ENCODE data around the gene ZDHHC7.
A peak's percentile ranks its signal among the peaks of the same experiment; 100 is the strongest.

ZDHHC7 gene

GRCh38 chr16:84955427-84955826 is 55.9 kb downstream of the ZDHHC7 start:
- Histone ChIP-seq H2AFZ (ENCODE audit: low read length) (no peak overlapping the region), H4K20me1 (ENCODE audit: insufficient read depth, low read length) (no peaks in the 10 kb centered on the region), H3K36me3 (ENCODE audit: insufficient read depth, low read length) (no peaks in the 10 kb centered on the region), H3K9ac (ENCODE audit: low read length) (no peak overlapping the region), H3K79me2 (ENCODE audit: insufficient read depth, low read length) (no peaks in the 10 kb centered on the region), H3F3A (ENCODE audit: insufficient read depth, low read length) (no peaks in the 10 kb centered on the region), H3K9me2 (ENCODE audit: low read depth, low read length) (no peaks in the 10 kb centered on the region), H3K4me1 (ENCODE audit: insufficient read depth, low read length, severe bottlenecking) (no peaks in the 10 kb centered on the region), H3K9me3 (ENCODE audit: low read length) (no peaks in the 10 kb centered on the region), H3K27me3 (ENCODE audit: insufficient read depth, low read length) (peaks cover 3% of the 10 kb centered on the region; the same call in 1 of the 2 replicates), H3K27ac (ENCODE audit: low read depth, low read length, poor library complexity, severe bottlenecking) (no peak overlapping the region), H3K4me3 (ENCODE audit: low read depth, low read length, poor library complexity, severe bottlenecking) (no peak overlapping the region), H3K4me2 (ENCODE audit: low read length) (no peak overlapping the region)
- TF ChIP-seq EZH2 (IDR thresholded peaks at IDR 0.05; ENCODE audit: borderline replicate concordance, low read length) (no peak), CTCF (IDR thresholded peaks at IDR 0.05; ENCODE audit: low read length) (no peak)

- Histone ChIP-seq H3K4me3 (ENCODE audit: low read depth, low read length, poor library complexity, severe bottlenecking) (no peak overlapping the region), H3K36me3 (ENCODE audit: insufficient read depth, low read length) (no peaks in the 10 kb centered on the region), H2AFZ (ENCODE audit: low read length) (no peak overlapping the region), H3K79me2 (ENCODE audit: insufficient read depth, low read length) (no peaks in the 10 kb centered on the region), H3F3A (ENCODE audit: insufficient read depth, low read length) (no peaks in the 10 kb centered on the region), H3K4me1 (ENCODE audit: insufficient read depth, low read length, severe bottlenecking) (no peaks in the 10 kb centered on the region), H3K27me3 (ENCODE audit: insufficient read depth, low read length) (peaks cover 12% of the 10 kb centered on the region; the same call in 1 of the 2 replicates), H3K9me3 (ENCODE audit: low read length) (no peaks in the 10 kb centered on the region), H3K27ac (ENCODE audit: low read depth, low read length, poor library complexity, severe bottlenecking) (no peak overlapping the region), H4K20me1 (ENCODE audit: insufficient read depth, low read length) (no peaks in the 10 kb centered on the region), H3K9ac (ENCODE audit: low read length) (no peak overlapping the region), H3K9me2 (ENCODE audit: low read depth, low read length) (no peaks in the 10 kb centered on the region), H3K4me2 (ENCODE audit: low read length) (no peak overlapping the region)
- TF ChIP-seq EZH2 (IDR thresholded peaks at IDR 0.05; ENCODE audit: borderline replicate concordance, low read length): no peak
- no peak for TF ChIP-seq CTCF (IDR thresholded peaks at IDR 0.05; ENCODE audit: low read length)
Measured at GRCh38 chr16:84953190-84953746, 58.1 kb downstream of the ZDHHC7 start.

GRCh38 chr16:84952335-84953189 is 58.8 kb downstream of the ZDHHC7 start:
- H3K4me3 ChIP-seq (ENCODE audit: low read depth, low read length, poor library complexity, severe bottlenecking): no peak overlapping the region
- no peak overlapping the region for H3K9ac ChIP-seq (ENCODE audit: low read length)
- no peak overlapping the region for H3K4me2 ChIP-seq (ENCODE audit: low read length)
- no peaks in the 10 kb centered on the region for H4K20me1 ChIP-seq (ENCODE audit: insufficient read depth, low read length)
- no peak overlapping the region for H3K27ac ChIP-seq (ENCODE audit: low read depth, low read length, poor library complexity, severe bottlenecking)
- TF ChIP-seq EZH2 (IDR thresholded peaks at IDR 0.05; ENCODE audit: borderline replicate concordance, low read length) (no peak), CTCF (IDR thresholded peaks at IDR 0.05; ENCODE audit: low read length) (peak; percentile 70)
- H2AFZ ChIP-seq (ENCODE audit: low read length): no peak overlapping the region
- H3F3A ChIP-seq (ENCODE audit: insufficient read depth, low read length): no peaks in the 10 kb centered on the region
- H3K36me3 ChIP-seq (ENCODE audit: insufficient read depth, low read length): no peaks in the 10 kb centered on the region
- no peaks in the 10 kb centered on the region for H3K79me2 ChIP-seq (ENCODE audit: insufficient read depth, low read length)
- H3K9me2 ChIP-seq (ENCODE audit: low read depth, low read length): no peaks in the 10 kb centered on the region
- peaks cover 12% of the 10 kb centered on the region; the same call in 1 of the 2 replicates for H3K27me3 ChIP-seq (ENCODE audit: insufficient read depth, low read length)
- no peaks in the 10 kb centered on the region for H3K9me3 ChIP-seq (ENCODE audit: low read length)
- no peaks in the 10 kb centered on the region for H3K4me1 ChIP-seq (ENCODE audit: insufficient read depth, low read length, severe bottlenecking)

Measured in OCI-LY1 (cell line).